PFSK-1 (cell line): ENCODE results near the gene TSPYL1.

Experiments used
- POLR2AphosphoS5 ChIP-seq: IDR thresholded peaks from 2 replicates; pipeline ENCODE4 v1.6.1; 2012; ENCODE audit warnings: low read depth, mild to moderate bottlenecking, control low read depth, low read length, moderate library complexity
- SIN3A ChIP-seq: IDR thresholded peaks from 2 replicates; pipeline ENCODE4 v1.6.1; 2012; ENCODE audit warnings: mild to moderate bottlenecking, low read length, moderate library complexity, borderline replicate concordance; ENCODE audit not compliant: insufficient read depth
- TAF1 ChIP-seq: IDR thresholded peaks from 2 replicates; pipeline ENCODE4 v1.6.1; 2012; ENCODE audit warnings: low read length, control low read depth, borderline replicate concordance; ENCODE audit not compliant: insufficient read depth

GRCh38 chr6:116244284-116244683 is 35.4 kb downstream of the TSPYL1 start:
- TF ChIP-seq POLR2AphosphoS5 (no peak), TAF1 (no peak), SIN3A (no peak)
